ENCODE measurements around the gene MARK3. TPM values are rescaled to one million over a fixed set of nuclear protein-coding genes. Genes with fewer than 3 reads are reported as not detected.

MARK3 gene
- total and polyA plus RNA-seq, 2 experiments from 2014 or later, result 72.9 to 88.3 TPM

DNA sequence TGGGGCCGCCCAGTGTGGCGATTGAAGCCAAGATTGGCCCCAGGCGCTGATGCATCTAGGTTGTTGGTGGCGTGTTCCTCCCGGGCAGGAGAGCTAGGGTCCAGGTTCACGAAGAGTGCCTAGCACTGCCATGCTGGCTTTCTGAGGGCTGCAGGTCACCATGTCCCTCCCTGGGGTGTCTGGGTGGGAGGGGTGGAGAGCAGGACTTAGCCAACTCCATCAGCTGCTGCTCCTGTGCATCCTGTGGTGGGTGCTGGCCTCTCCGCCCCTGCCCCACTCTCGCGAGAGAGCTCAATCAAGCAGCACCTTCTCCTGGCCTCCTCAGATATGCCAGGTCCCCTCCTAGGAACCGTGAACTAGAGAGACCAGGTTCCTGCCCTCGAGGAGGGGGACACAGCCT is 145.6 kb downstream of the MARK3 start:
- Histone ChIP-seq H3K36me3 (no peaks in the 10 kb centered on the region), H3K27me3 (no peaks in the 10 kb centered on the region), H3K9me3 (ENCODE audit: low read depth) (no peaks in the 10 kb centered on the region), H3K4me1 (ENCODE audit: low read depth) (peaks cover 9% of the 10 kb centered on the region), H3K27ac (no peak overlapping the region), H3K4me3 (no peak overlapping the region)
- DNase-seq (ENCODE audit: low read depth in 1 of 2, low spot score in 1 of 2), result no peak
- TF ChIP-seq CTCF (IDR thresholded peaks at IDR 0.05; ENCODE audit: low read depth, low read length), result no peak

DNA sequence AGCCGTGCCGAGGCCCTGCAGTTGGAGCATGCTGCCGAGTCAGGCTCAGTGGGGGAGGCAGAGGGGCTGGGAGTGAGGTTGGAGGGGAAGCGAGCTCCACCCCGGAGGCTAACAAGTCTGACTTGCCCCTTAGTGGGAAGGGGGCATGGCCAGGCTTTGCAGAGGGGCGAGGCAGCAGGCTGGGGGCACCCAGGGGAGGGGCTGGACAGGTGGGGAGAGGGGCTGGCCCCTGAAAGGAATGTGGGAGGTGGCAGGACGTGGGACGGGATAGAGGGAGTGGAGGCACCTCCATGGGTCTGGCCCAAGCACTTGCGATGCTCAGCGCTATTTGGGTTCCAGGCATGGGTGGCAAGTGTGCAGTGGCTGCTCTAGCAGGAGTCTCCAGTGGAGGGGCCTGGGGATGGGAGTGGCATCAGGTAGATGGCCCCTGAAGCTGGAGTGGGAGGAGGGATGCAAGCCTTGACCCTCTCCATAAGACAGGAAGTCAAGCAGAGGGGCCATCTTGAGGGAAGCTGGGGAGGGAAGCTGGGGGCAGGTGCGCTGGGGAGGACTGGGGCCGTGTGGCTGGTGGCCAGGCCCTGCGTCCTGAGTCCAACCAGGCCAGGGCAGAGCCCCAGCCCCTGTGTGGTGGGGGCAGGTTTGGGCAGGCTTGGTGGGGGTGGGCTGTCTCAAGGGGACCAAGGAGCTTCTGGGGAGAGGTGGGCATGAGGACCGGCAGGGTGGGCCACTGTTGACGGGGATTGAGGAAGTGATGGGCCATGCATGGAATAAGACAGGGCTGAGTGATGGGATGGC is 146.4 kb downstream of the MARK3 start:
- TF ChIP-seq CTCF (IDR thresholded peaks at IDR 0.05; ENCODE audit: low read depth, low read length), result no peak
- Histone ChIP-seq H3K36me3 (no peaks in the 10 kb centered on the region), H3K4me1 (ENCODE audit: low read depth) (peaks cover 9% of the 10 kb centered on the region), H3K4me3 (no peak overlapping the region), H3K9me3 (ENCODE audit: low read depth) (no peaks in the 10 kb centered on the region), H3K27ac (no peak overlapping the region), H3K27me3 (no peaks in the 10 kb centered on the region)
- DNase-seq (ENCODE audit: low read depth in 1 of 2, low spot score in 1 of 2), result no peak

DNA sequence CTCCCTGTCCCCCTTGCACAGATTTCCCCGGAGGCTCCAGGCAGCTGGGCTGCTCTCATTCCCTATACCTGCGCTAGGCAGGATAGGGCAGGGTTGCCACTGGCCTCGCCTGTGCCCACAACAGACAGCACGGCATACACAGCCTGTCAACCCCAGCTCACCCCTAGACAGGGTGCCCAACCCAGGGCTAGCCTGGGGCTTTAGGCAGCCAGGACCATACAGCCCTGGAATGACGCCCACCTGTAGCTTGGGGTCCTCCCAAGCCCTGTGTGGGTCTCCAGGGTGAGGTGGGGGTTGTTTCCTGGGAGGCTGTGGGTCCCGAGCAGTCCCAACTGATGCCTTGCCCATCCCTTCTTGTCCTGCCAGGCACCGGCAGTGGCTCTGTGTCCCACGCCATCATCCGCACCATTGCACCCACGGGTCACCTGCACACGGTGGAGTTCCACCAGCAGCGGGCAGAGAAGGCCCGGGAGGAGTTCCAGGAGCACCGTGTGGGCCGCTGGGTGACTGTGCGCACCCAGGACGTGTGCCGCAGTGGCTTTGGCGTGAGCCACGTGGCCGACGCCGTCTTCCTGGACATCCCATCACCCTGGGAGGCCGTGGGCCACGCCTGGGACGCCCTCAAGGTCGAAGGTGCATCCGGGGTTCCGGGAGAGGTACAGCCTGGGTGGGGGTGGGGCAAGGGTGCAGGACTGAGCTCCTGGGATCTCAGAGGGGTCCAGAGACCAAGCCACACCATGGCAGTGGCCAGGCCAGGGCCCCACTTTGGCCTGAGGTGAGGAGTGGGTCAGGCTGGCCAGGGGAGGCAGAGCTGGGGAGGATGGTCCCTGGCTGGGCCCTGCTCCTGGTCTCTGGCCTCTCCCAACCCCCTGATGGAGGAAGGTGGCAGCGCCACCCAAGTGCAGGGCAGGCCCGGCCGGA is 147.3 kb downstream of the MARK3 start:
- Histone ChIP-seq H3K27ac (no peak overlapping the region), H3K9me3 (ENCODE audit: low read depth) (no peaks in the 10 kb centered on the region), H3K27me3 (no peaks in the 10 kb centered on the region), H3K36me3 (no peaks in the 10 kb centered on the region), H3K4me1 (ENCODE audit: low read depth) (peaks cover 9% of the 10 kb centered on the region), H3K4me3 (no peak overlapping the region)
- no peak for DNase-seq (ENCODE audit: low read depth in 1 of 2, low spot score in 1 of 2)
- TF ChIP-seq CTCF (IDR thresholded peaks at IDR 0.05; ENCODE audit: low read depth, low read length), result no peak

- no peak for TF ChIP-seq CTCF (IDR thresholded peaks at IDR 0.05; ENCODE audit: low read depth, low read length)
- no peak for DNase-seq (ENCODE audit: low read depth in 1 of 2, low spot score in 1 of 2)
- Histone ChIP-seq H3K36me3 (no peaks in the 10 kb centered on the region), H3K27me3 (no peaks in the 10 kb centered on the region), H3K4me3 (no peak overlapping the region), H3K4me1 (ENCODE audit: low read depth) (peaks cover 2% of the 10 kb centered on the region), H3K27ac (no peak overlapping the region), H3K9me3 (ENCODE audit: low read depth) (no peaks in the 10 kb centered on the region)
These were observed 148.2 kb downstream of the MARK3 start for GRCh38 chr14:103533137-103533998.

- H3K4me3 ChIP-seq, result no peak overlapping the region
- no peaks in the 10 kb centered on the region for H3K4me1 ChIP-seq (ENCODE audit: low read depth)
- DNase-seq (ENCODE audit: low read depth in 1 of 2, low spot score in 1 of 2), result no peak
- H3K9me3 ChIP-seq (ENCODE audit: low read depth), result no peaks in the 10 kb centered on the region
- no peak for TF ChIP-seq CTCF (IDR thresholded peaks at IDR 0.05; ENCODE audit: low read depth, low read length)
- no peaks in the 10 kb centered on the region for H3K36me3 ChIP-seq
- H3K27me3 ChIP-seq, result no peaks in the 10 kb centered on the region
- H3K27ac ChIP-seq, result no peak overlapping the region
These were observed 148.9 kb downstream of the MARK3 start for GRCh38 chr14:103533999-103534575.

All from cardiac muscle cell (in vitro differentiated cells and primary cell).